Right atrium auricular region (tissue), 2 donors: ENCODE measurements around the gene PKN2. TPM values are rescaled to one million over a fixed set of nuclear protein-coding genes. Genes with fewer than 3 reads are reported as not detected.

Experiments
- DNase-seq: peaks from one replicate; pipeline ENCODE4 v3.0.0-alpha.2; 2019; ENCODE audit warnings: low spot score
- H3K27ac ChIP-seq, 2 donors: fragments of 200-600 bp; sonication (generic); 1 replicate in 1 of 2; 2 replicates in 1 of 2; pipeline ENCODE4 v1.5.1; 2016 to 2019
- H3K27me3 ChIP-seq, 2 donors: fragments of 200-600 bp; sonication (generic); one replicate each; pipeline versions ENCODE4 v1.5.1 to v1.6.0; 2017 to 2019
- H3K36me3 ChIP-seq: fragments of 200-600 bp; sonication (generic); one replicate; pipeline ENCODE4 v1.5.1; 2016
- H3K4me1 ChIP-seq, 2 donors: fragments of 200-600 bp; sonication (generic); one replicate each; pipeline versions ENCODE4 v1.5.1 to v1.6.0; 2017 to 2019
- H3K4me3 ChIP-seq, 2 donors: fragments of 200-600 bp; sonication (generic); 1 replicate in 1 of 2; 2 replicates in 1 of 2; pipeline ENCODE4 v1.5.1; 2017 to 2019; ENCODE audit warnings: mild to moderate bottlenecking in 1 of 2, moderate library complexity in 1 of 2
- H3K9me3 ChIP-seq, 2 donors: fragments of 200-600 bp; sonication (generic); one replicate each; pipeline ENCODE4 v1.5.1; 2019
- CTCF ChIP-seq, 2 donors: fragments of 200-600 bp; sonication (generic); IDR thresholded peaks; one replicate each; pipeline ENCODE4 v1.5.1; 2019; ENCODE audit warnings: antibody characterized with exemption in 2 of 2
- total RNA-seq, 2 donors: library from RNA; depleted of rRNA; stranded (reverse); fragments of >200 nt; gene quantifications; one replicate each; pipeline ENCODE4 v1.1.0, GENCODE V29; 2016

The PKN2 gene
- total RNA-seq, 2 donors from 2014 or later: 21.7 to 24.9 TPM

- H3K27me3 ChIP-seq: no peaks in the 10 kb centered on the region
- DNase-seq: no peak
- no peak for TF ChIP-seq CTCF (IDR thresholded peaks at IDR 0.05)
- H3K36me3 ChIP-seq: no peaks in the 10 kb centered on the region
- no peaks in the 10 kb centered on the region for H3K9me3 ChIP-seq
- no peak overlapping the region for H3K27ac ChIP-seq
- no peaks in the 10 kb centered on the region for H3K4me1 ChIP-seq
- no peak overlapping the region for H3K4me3 ChIP-seq
Observed at GRCh38 chr1:88647249-88647645, 36.8 kb upstream of the PKN2 start.

GRCh38 chr1:88647749-88648415 lies 36.2 kb upstream of the PKN2 start:
- no peaks in the 10 kb centered on the region for H3K36me3 ChIP-seq
- H3K4me1 ChIP-seq: no peaks in the 10 kb centered on the region
- H3K4me3 ChIP-seq: no peak overlapping the region
- no peaks in the 10 kb centered on the region for H3K9me3 ChIP-seq
- no peak for TF ChIP-seq CTCF (IDR thresholded peaks at IDR 0.05)
- H3K27me3 ChIP-seq: no peaks in the 10 kb centered on the region
- DNase-seq: no peak
- H3K27ac ChIP-seq: no peak overlapping the region

GRCh38 chr1:88648706-88649105 lies 35.4 kb upstream of the PKN2 start:
- no peaks in the 10 kb centered on the region for H3K4me1 ChIP-seq
- no peak for DNase-seq
- H3K9me3 ChIP-seq: no peaks in the 10 kb centered on the region
- no peaks in the 10 kb centered on the region for H3K36me3 ChIP-seq
- no peak overlapping the region for H3K4me3 ChIP-seq
- no peak overlapping the region for H3K27ac ChIP-seq
- TF ChIP-seq CTCF (IDR thresholded peaks at IDR 0.05): no peak
- no peaks in the 10 kb centered on the region for H3K27me3 ChIP-seq

GRCh38 chr1:88649932-88650331 lies 34.1 kb upstream of the PKN2 start:
- no peaks in the 10 kb centered on the region for H3K4me1 ChIP-seq
- no peaks in the 10 kb centered on the region for H3K9me3 ChIP-seq
- H3K27me3 ChIP-seq: no peaks in the 10 kb centered on the region
- no peak overlapping the region for H3K27ac ChIP-seq
- no peak overlapping the region for H3K4me3 ChIP-seq
- no peak for DNase-seq
- H3K36me3 ChIP-seq: no peaks in the 10 kb centered on the region
- no peak for TF ChIP-seq CTCF (IDR thresholded peaks at IDR 0.05)

GRCh38 chr1:88650676-88651418 lies 33.2 kb upstream of the PKN2 start:
- no peaks in the 10 kb centered on the region for H3K27me3 ChIP-seq
- TF ChIP-seq CTCF (IDR thresholded peaks at IDR 0.05): no peak
- H3K9me3 ChIP-seq: no peaks in the 10 kb centered on the region
- H3K36me3 ChIP-seq: no peaks in the 10 kb centered on the region
- DNase-seq: no peak
- no peaks in the 10 kb centered on the region for H3K4me1 ChIP-seq
- no peak overlapping the region for H3K27ac ChIP-seq
- no peak overlapping the region for H3K4me3 ChIP-seq
